H4 (cell line): ENCODE data around the gene OR4D2. TPM values are rescaled to one million over a fixed set of nuclear protein-coding genes. Genes with fewer than 3 reads are reported as not detected.
A peak's percentile ranks its signal among the peaks of the same experiment; 100 is the strongest.

Source experiments
- DNase-seq: peaks from one replicate; pipeline ENCODE4 v3.0.0-alpha.2; 2015; ENCODE audit warnings: low spot score
- total RNA-seq: library from RNA; depleted of rRNA; stranded (reverse); fragments of >200 nt; shearing (Covaris generic); gene quantifications from 2 replicates; pipeline ENCODE4 v1.2.3, GENCODE V29; 2014

The OR4D2 gene
- total RNA-seq, 1 experiment from 2014 or later: not detected

- DNase-seq: no peak
Observed at GRCh38 chr17:58174871-58175270, 8.1 kb downstream of the OR4D2 start.

- no peak for DNase-seq
Observed at GRCh38 chr17:58176200-58176599, 9.4 kb downstream of the OR4D2 start.

- DNase-seq: no peak
Observed at GRCh38 chr17:58181796-58182195, 15.0 kb downstream of the OR4D2 start.

- no peak for DNase-seq
Observed at GRCh38 chr17:58183514-58183913, 16.7 kb downstream of the OR4D2 start.

GRCh38 chr17:58184308-58184985 lies 17.7 kb downstream of the OR4D2 start:
- peak; percentile 97 for DNase-seq

- DNase-seq: no peak
Observed at GRCh38 chr17:58184986-58185761, 18.4 kb downstream of the OR4D2 start.

GRCh38 chr17:58186591-58186990 lies 19.8 kb downstream of the OR4D2 start:
- DNase-seq: no peak

- DNase-seq: no peak
Observed at GRCh38 chr17:58187063-58187462, 20.3 kb downstream of the OR4D2 start.

- DNase-seq: no peak
Observed at GRCh38 chr17:58187675-58188074, 20.9 kb downstream of the OR4D2 start.

- DNase-seq: peak; percentile 98
Observed at GRCh38 chr17:58189436-58190146, 22.8 kb downstream of the OR4D2 start.

GRCh38 chr17:58191241-58191896 lies 24.6 kb downstream of the OR4D2 start:
- no peak for DNase-seq

GRCh38 chr17:58192612-58193011 lies 25.8 kb downstream of the OR4D2 start, which contains the start of gene EPX:
TSS of gene EPX (plus strand) at chr17:58192726. CDS start at chr17:58192847, 121 bp downstream.
- no peak for DNase-seq

GRCh38 chr17:58193641-58194255 lies 27.0 kb downstream of the OR4D2 start:
- DNase-seq: no peak

GRCh38 chr17:58195518-58196123 lies 28.8 kb downstream of the OR4D2 start:
- no peak for DNase-seq

GRCh38 chr17:58196610-58197009 lies 29.8 kb downstream of the OR4D2 start:
- DNase-seq: no peak

- peak; percentile 80 for DNase-seq
Observed at GRCh38 chr17:58200024-58200633, 33.3 kb downstream of the OR4D2 start.

GRCh38 chr17:58202859-58203258 lies 36.1 kb downstream of the OR4D2 start:
- DNase-seq: no peak

GRCh38 chr17:58204796-58205195 lies 38.0 kb downstream of the OR4D2 start:
- DNase-seq: no peak

- DNase-seq: no peak
Observed at GRCh38 chr17:58205936-58206335, 39.2 kb downstream of the OR4D2 start.

- no peak for DNase-seq
Observed at GRCh38 chr17:58207451-58207850, 40.7 kb downstream of the OR4D2 start.

- no peak for DNase-seq
Observed at GRCh38 chr17:58208344-58208743, 41.6 kb downstream of the OR4D2 start.
